ENCODE measurements around the gene NAPB. TPM values are rescaled to one million over a fixed set of nuclear protein-coding genes. Genes with fewer than 3 reads are reported as not detected.
"Not testable (repeated sequence)": the region's sequence is repeated elsewhere in the genome, so short reads cannot be mapped to it uniquely, and the experiment has no call there.

Gene NAPB
- total and polyA plus RNA-seq, 7 experiments from 2014 or later: 5.5 to 20.4 (median 12.5) TPM

- H3K4me3 ChIP-seq (ENCODE audit: low read length): peak overlapping the region; percentile 99
- H3K27ac ChIP-seq (ENCODE audit: low read depth, low read length): peak overlapping the region; percentile 99
- Mint-ChIP-seq H3K4me3 (peak overlapping the region; percentile 84 to 100 (median 98)), H3K9me3 (no peaks in the 10 kb centered on the region), H3K36me3 (peaks cover 0 to 7% (median 0%) of the 10 kb centered on the region in 5 donors), H3K4me1 (peaks cover 12 to 34% (median 26%) of the 10 kb centered on the region in 7 donors), H3K27me3 (peaks cover 0 to 2% (median 0%) of the 10 kb centered on the region in 5 donors), H3K27ac (peak overlapping the region; percentile 98 to 100 (median 100))
- no peaks in the 10 kb centered on the region for H3K27me3 ChIP-seq (ENCODE audit: control insufficient read depth in 2 of 2, insufficient read depth in 2 of 2, low read length in 2 of 2)
- DNase-seq (peak in 5 of 9 donors; percentile 79 to 86 (median 84)), ATAC-seq (peak; percentile 63)
- H3K9me3 ChIP-seq (ENCODE audit: control insufficient read depth in 2 of 3, low read length in 3 of 3): no peaks in the 10 kb centered on the region
- ChIA-PET POLR2A (interaction anchor here (0.5 to 3.0 kb wide), 10 partner anchors 10 to 1708 kb away, joined by 3 to 88 read pairs (median 4); partner anchors contain the start of genes GZF1 and NAPB), CTCF (interaction anchor here (1.0 to 3.0 kb wide), 6 partner anchors 9 to 257 kb away, joined by 3 to 22 read pairs (median 6); partner anchors contain the start of genes GZF1 and NAPB)
- H3K4me1 ChIP-seq (ENCODE audit: control insufficient read depth in 2 of 2, insufficient read depth in 2 of 2, low read length in 2 of 2): peaks cover 19 to 20% of the 10 kb centered on the region in 2 donors
- intact Hi-C loops (cut with micrococcal nuclease): loop anchor here (1.0 to 10.0 kb wide), 13 partner anchors 9 to 1845 kb away; partner anchors contain the start of genes GZF1 (in 2 of the 2), NAPB (in 2 of the 2), APMAP (in 1 of the 2) and ENTPD6 (in 1 of the 2)
- H3K36me3 ChIP-seq (ENCODE audit: control insufficient read depth in 2 of 3, insufficient read depth in 3 of 3, low read length in 3 of 3): peaks cover 0 to 15% (median 0%) of the 10 kb centered on the region in 3 experiments
Observed at GRCh38 chr20:23349338-23350195, 71.7 kb downstream of the NAPB start.

- intact Hi-C loops (cut with micrococcal nuclease): loop anchor here (2.0 to 10.0 kb wide), 3 partner anchors 14 to 1014 kb away; partner anchors contain the start of gene GZF1 (in 1 of the 2)
- DNase-seq: peak in 1 of 9 donors; percentile 2
- H3K36me3 ChIP-seq (ENCODE audit: control insufficient read depth in 2 of 3, insufficient read depth in 3 of 3, low read length in 3 of 3); H3K36me3 Mint-ChIP-seq; H3K27me3 Mint-ChIP-seq; ATAC-seq; H3K9me3 ChIP-seq (ENCODE audit: control insufficient read depth in 2 of 3, low read length in 3 of 3); H3K9me3 Mint-ChIP-seq; POLR2A ChIA-PET; H3K4me3 ChIP-seq (ENCODE audit: low read length); H3K27me3 ChIP-seq (ENCODE audit: control insufficient read depth in 2 of 2, insufficient read depth in 2 of 2, low read length in 2 of 2): not testable (repeated sequence)
- H3K4me3 Mint-ChIP-seq: peak overlapping the region in 4 of 10 donors; percentile 25 to 84 (median 36)
- H3K4me1 ChIP-seq (ENCODE audit: control insufficient read depth in 2 of 2, insufficient read depth in 2 of 2, low read length in 2 of 2): peaks cover 19 to 20% of the 10 kb centered on the region in 2 donors
- peaks cover 12 to 31% (median 26%) of the 10 kb centered on the region in 7 donors for H3K4me1 Mint-ChIP-seq
- CTCF ChIA-PET: interaction anchor here (1.7 to 3.0 kb wide), 2 partner anchors 10 to 73 kb away, joined by 6 to 22 read pairs; partner anchors contain the start of gene NAPB
- peak overlapping the region; percentile 99 for H3K27ac ChIP-seq (ENCODE audit: low read depth, low read length)
- H3K27ac Mint-ChIP-seq: peak overlapping the region; percentile 51 to 100 (median 98)
Observed at GRCh38 chr20:23348510-23348909, 72.8 kb downstream of the NAPB start.

GRCh38 chr20:23347791-23348190 is 73.5 kb downstream of the NAPB start:
- peaks cover 19 to 20% of the 10 kb centered on the region in 2 donors for H3K4me1 ChIP-seq (ENCODE audit: control insufficient read depth in 2 of 2, insufficient read depth in 2 of 2, low read length in 2 of 2)
- ChIA-PET CTCF (interaction anchor here (1.7 kb wide), 1 partner anchor 11 kb away, joined by 6 read pairs; no protein-coding TSS in a partner anchor), POLR2A (no interaction called here)
- Mint-ChIP-seq H3K27ac (peak overlapping the region in 7 of 9 donors; percentile 43 to 100 (median 72)), H3K27me3 (peaks cover 0 to 2% (median 0%) of the 10 kb centered on the region in 5 donors), H3K9me3 (no peaks in the 10 kb centered on the region), H3K36me3 (no peaks in the 10 kb centered on the region), H3K4me1 (peaks cover 8 to 27% (median 24%) of the 10 kb centered on the region in 7 donors), H3K4me3 (no peak overlapping the region)
- ATAC-seq (no peak), DNase-seq (no peak)
- no peak overlapping the region for H3K27ac ChIP-seq (ENCODE audit: low read depth, low read length)
- intact Hi-C loops (cut with micrococcal nuclease): loop anchor here (2.0 to 10.0 kb wide), 3 partner anchors 15 to 1013 kb away; partner anchors contain the start of gene GZF1 (in 1 of the 2)
- H3K36me3 ChIP-seq (ENCODE audit: control insufficient read depth in 2 of 3, insufficient read depth in 3 of 3, low read length in 3 of 3): peaks cover 0 to 9% (median 0%) of the 10 kb centered on the region in 3 experiments
- H3K9me3 ChIP-seq (ENCODE audit: control insufficient read depth in 2 of 3, low read length in 3 of 3): no peaks in the 10 kb centered on the region
- H3K27me3 ChIP-seq (ENCODE audit: control insufficient read depth in 2 of 2, insufficient read depth in 2 of 2, low read length in 2 of 2): no peaks in the 10 kb centered on the region
- no peak overlapping the region for H3K4me3 ChIP-seq (ENCODE audit: low read length)

- ChIA-PET CTCF (no interaction called here), POLR2A (interaction anchor here (1.1 kb wide), 1 partner anchor 76 kb away, joined by 3 read pairs; no protein-coding TSS in a partner anchor)
- intact Hi-C loops (cut with micrococcal nuclease): loop anchor here (10.0 kb wide), 2 partner anchors 291 to 1011 kb away; no protein-coding TSS in a partner anchor
- Histone ChIP-seq H3K4me3 (ENCODE audit: low read length) (no peak overlapping the region), H3K4me1 (ENCODE audit: control insufficient read depth in 2 of 2, insufficient read depth in 2 of 2, low read length in 2 of 2) (peaks cover 6 to 7% of the 10 kb centered on the region in 2 donors), H3K36me3 (ENCODE audit: control insufficient read depth in 2 of 3, insufficient read depth in 3 of 3, low read length in 3 of 3) (peaks cover 0 to 7% (median 0%) of the 10 kb centered on the region in 3 experiments), H3K27ac (ENCODE audit: low read depth, low read length) (no peak overlapping the region), H3K27me3 (ENCODE audit: control insufficient read depth in 2 of 2, insufficient read depth in 2 of 2, low read length in 2 of 2) (no peaks in the 10 kb centered on the region), H3K9me3 (ENCODE audit: control insufficient read depth in 2 of 3, low read length in 3 of 3) (no peaks in the 10 kb centered on the region)
- H3K27me3 Mint-ChIP-seq: peaks cover 0 to 2% (median 0%) of the 10 kb centered on the region in 5 donors
- ATAC-seq: no peak
- DNase-seq: no peak
- no peak overlapping the region for H3K27ac Mint-ChIP-seq
- H3K4me1 Mint-ChIP-seq: peaks cover 0 to 14% (median 12%) of the 10 kb centered on the region in 7 donors
- no peaks in the 10 kb centered on the region for H3K9me3 Mint-ChIP-seq
- no peaks in the 10 kb centered on the region for H3K36me3 Mint-ChIP-seq
- no peak overlapping the region for H3K4me3 Mint-ChIP-seq
Observed at GRCh38 chr20:23346002-23346401, 75.3 kb downstream of the NAPB start.

GRCh38 chr20:23344336-23344735 is 77.0 kb downstream of the NAPB start:
- H3K9me3 Mint-ChIP-seq: no peaks in the 10 kb centered on the region
- POLR2A ChIA-PET: no interaction called here
- Histone ChIP-seq H3K36me3 (ENCODE audit: control insufficient read depth in 2 of 3, insufficient read depth in 3 of 3, low read length in 3 of 3) (no peaks in the 10 kb centered on the region), H3K4me3 (ENCODE audit: low read length) (no peak overlapping the region), H3K27ac (ENCODE audit: low read depth, low read length) (no peak overlapping the region), H3K4me1 (ENCODE audit: control insufficient read depth in 2 of 2, insufficient read depth in 2 of 2, low read length in 2 of 2) (peaks cover 3 to 5% of the 10 kb centered on the region in 2 donors), H3K9me3 (ENCODE audit: control insufficient read depth in 2 of 3, low read length in 3 of 3) (no peaks in the 10 kb centered on the region), H3K27me3 (ENCODE audit: control insufficient read depth in 2 of 2, insufficient read depth in 2 of 2, low read length in 2 of 2) (no peaks in the 10 kb centered on the region)
- no peaks in the 10 kb centered on the region for H3K36me3 Mint-ChIP-seq
- H3K27me3 Mint-ChIP-seq: peaks cover 0 to under 1% (median 0%) of the 10 kb centered on the region in 5 donors
- no peak overlapping the region for H3K4me3 Mint-ChIP-seq
- peaks cover 0 to 10% (median 3%) of the 10 kb centered on the region in 7 donors for H3K4me1 Mint-ChIP-seq
- CTCF ChIA-PET: no interaction called here
- no peak for DNase-seq
- ATAC-seq: no peak
- no peak overlapping the region for H3K27ac Mint-ChIP-seq
- intact Hi-C loops (cut with micrococcal nuclease): loop anchor here (10.0 kb wide), 2 partner anchors 290 to 1010 kb away; no protein-coding TSS in a partner anchor

- intact Hi-C loops (cut with micrococcal nuclease): loop anchor here (10.0 kb wide), 2 partner anchors 289 to 1009 kb away; no protein-coding TSS in a partner anchor
- Histone ChIP-seq H3K27me3 (ENCODE audit: control insufficient read depth in 2 of 2, insufficient read depth in 2 of 2, low read length in 2 of 2) (no peaks in the 10 kb centered on the region), H3K36me3 (ENCODE audit: control insufficient read depth in 2 of 3, insufficient read depth in 3 of 3, low read length in 3 of 3) (no peaks in the 10 kb centered on the region), H3K27ac (ENCODE audit: low read depth, low read length) (no peak overlapping the region), H3K4me3 (ENCODE audit: low read length) (no peak overlapping the region), H3K9me3 (ENCODE audit: control insufficient read depth in 2 of 3, low read length in 3 of 3) (no peaks in the 10 kb centered on the region), H3K4me1 (ENCODE audit: control insufficient read depth in 2 of 2, insufficient read depth in 2 of 2, low read length in 2 of 2) (no peaks in the 10 kb centered on the region)
- ChIA-PET POLR2A (no interaction called here), CTCF (no interaction called here)
- H3K27ac Mint-ChIP-seq: no peak overlapping the region
- no peak for ATAC-seq
- H3K9me3 Mint-ChIP-seq: no peaks in the 10 kb centered on the region
- peaks cover 0 to 4% (median 0%) of the 10 kb centered on the region in 7 donors for H3K4me1 Mint-ChIP-seq
- no peaks in the 10 kb centered on the region for H3K36me3 Mint-ChIP-seq
- peaks cover 0 to 4% (median 0%) of the 10 kb centered on the region in 5 donors for H3K27me3 Mint-ChIP-seq
- DNase-seq: no peak
- no peak overlapping the region for H3K4me3 Mint-ChIP-seq
Observed at GRCh38 chr20:23343590-23343989, 77.7 kb downstream of the NAPB start.
